ENCODE results near the gene KIF21B. TPM values are rescaled to one million over a fixed set of nuclear protein-coding genes. Genes with fewer than 3 reads are reported as not detected.
A peak's percentile ranks its signal among the peaks of the same experiment; 100 is the strongest.

KIF21B gene
- total and polyA plus RNA-seq, 4 donors: 1.3 to 7.4 (median 4.8) TPM

- 24 to 43% methylated on average over 5 of the region's 5 CpGs for WGBS, 2 donors
- Histone ChIP-seq H3K4me3 (no peak overlapping the region), H3K4me1 (ENCODE audit: control insufficient read depth in 5 of 5, insufficient read depth in 5 of 5, low read length in 5 of 5) (peaks cover 5 to 75% (median 34%) of the 10 kb centered on the region in 5 donors), H3K36me3 (ENCODE audit: control insufficient read depth in 4 of 4, insufficient read depth in 4 of 4, low read length in 4 of 4) (no peaks in the 10 kb centered on the region), H3K9ac (ENCODE audit: insufficient read depth in 1 of 2, low read length in 2 of 2) (no peak overlapping the region), H3K9me3 (ENCODE audit: control insufficient read depth in 4 of 4, insufficient read depth in 3 of 4, low read length in 3 of 4) (no peaks in the 10 kb centered on the region), H3K27ac (ENCODE audit: low read depth in 1 of 2, low read length in 1 of 2) (peak overlapping the region in 1 of 2 donors; percentile 44), H3K27me3 (ENCODE audit: control insufficient read depth in 3 of 3, insufficient read depth in 3 of 3, low read length in 2 of 3) (no peaks in the 10 kb centered on the region)
- ATAC-seq (ENCODE audit: insufficient read depth, low FRiP score): peak; percentile 33
- TF ChIP-seq CTCF (IDR thresholded peaks at IDR 0.05; ENCODE audit: control extremely low read depth, extremely low read depth): no peak
- DNase-seq: no peak
Measured at GRCh38 chr1:201019321-201019977, 4.1 kb downstream of the KIF21B start.

GRCh38 chr1:201017828-201018163, 5.7 kb downstream of the KIF21B start:
- 56 to 77% methylated on average over 2 of the region's 2 CpGs for WGBS, 2 donors
- Histone ChIP-seq H3K27me3 (ENCODE audit: control insufficient read depth in 3 of 3, insufficient read depth in 3 of 3, low read length in 2 of 3) (no peaks in the 10 kb centered on the region), H3K9me3 (ENCODE audit: control insufficient read depth in 4 of 4, insufficient read depth in 3 of 4, low read length in 3 of 4) (no peaks in the 10 kb centered on the region), H3K4me3 (no peak overlapping the region), H3K9ac (ENCODE audit: insufficient read depth in 1 of 2, low read length in 2 of 2) (no peak overlapping the region), H3K27ac (ENCODE audit: low read depth in 1 of 2, low read length in 1 of 2) (no peak overlapping the region), H3K4me1 (ENCODE audit: control insufficient read depth in 5 of 5, insufficient read depth in 5 of 5, low read length in 5 of 5) (peaks cover 1 to 77% (median 32%) of the 10 kb centered on the region in 5 donors), H3K36me3 (ENCODE audit: control insufficient read depth in 4 of 4, insufficient read depth in 4 of 4, low read length in 4 of 4) (no peaks in the 10 kb centered on the region)
- ATAC-seq (ENCODE audit: insufficient read depth, low FRiP score) (no peak), DNase-seq (no peak)
- TF ChIP-seq CTCF (IDR thresholded peaks at IDR 0.05; ENCODE audit: control extremely low read depth, extremely low read depth): no peak

GRCh38 chr1:201016943-201017827, 6.3 kb downstream of the KIF21B start:
- Histone ChIP-seq H3K36me3 (ENCODE audit: control insufficient read depth in 4 of 4, insufficient read depth in 4 of 4, low read length in 4 of 4) (no peaks in the 10 kb centered on the region), H3K27ac (ENCODE audit: low read depth in 1 of 2, low read length in 1 of 2) (no peak overlapping the region), H3K9ac (ENCODE audit: insufficient read depth in 1 of 2, low read length in 2 of 2) (no peak overlapping the region), H3K27me3 (ENCODE audit: control insufficient read depth in 3 of 3, insufficient read depth in 3 of 3, low read length in 2 of 3) (no peaks in the 10 kb centered on the region), H3K4me3 (no peak overlapping the region), H3K9me3 (ENCODE audit: control insufficient read depth in 4 of 4, insufficient read depth in 3 of 4, low read length in 3 of 4) (no peaks in the 10 kb centered on the region), H3K4me1 (ENCODE audit: control insufficient read depth in 5 of 5, insufficient read depth in 5 of 5, low read length in 5 of 5) (peaks cover 0 to 72% (median 32%) of the 10 kb centered on the region in 5 donors)
- ATAC-seq (ENCODE audit: insufficient read depth, low FRiP score) (no peak), DNase-seq (peak in 2 of 3 donors; percentile 53 to 55)
- TF ChIP-seq CTCF (IDR thresholded peaks at IDR 0.05; ENCODE audit: control extremely low read depth, extremely low read depth): no peak
- 74 to 80% methylated on average over 9 of the region's 9 CpGs for WGBS, 2 donors
